Glutamatergic neuron (in vitro differentiated cells): ENCODE results near the gene HBG1. TPM values are rescaled to one million over a fixed set of nuclear protein-coding genes. Genes with fewer than 3 reads are reported as not detected.

Source experiments
- DNase-seq: peaks from one replicate; pipeline ENCODE4 v3.0.0; 2022
- H3K27ac Mint-ChIP-seq: one replicate; pipeline ENCODE4 v1.8.0; 2020; ENCODE audit warnings: mild to moderate bottlenecking, mixed read lengths, inconsistent platforms; ENCODE audit not compliant: unreplicated experiment
- H3K27me3 Mint-ChIP-seq: one replicate; pipeline ENCODE4 v1.8.0; 2020; ENCODE audit warnings: mild to moderate bottlenecking, moderate library complexity, mixed read lengths, inconsistent platforms; ENCODE audit not compliant: unreplicated experiment
- H3K36me3 Mint-ChIP-seq: one replicate; pipeline ENCODE4 v1.8.0; 2020; ENCODE audit warnings: mild to moderate bottlenecking, mixed read lengths, inconsistent platforms; ENCODE audit not compliant: unreplicated experiment
- H3K4me1 Mint-ChIP-seq: one replicate; pipeline ENCODE4 v1.8.0; 2020; ENCODE audit warnings: mild to moderate bottlenecking, low read depth, mixed read lengths, inconsistent platforms; ENCODE audit not compliant: unreplicated experiment
- H3K4me3 Mint-ChIP-seq: one replicate; pipeline ENCODE4 v1.8.0; 2020; ENCODE audit warnings: mild to moderate bottlenecking, mixed read lengths, inconsistent platforms; ENCODE audit not compliant: unreplicated experiment
- H3K9me3 Mint-ChIP-seq: one replicate; pipeline ENCODE4 v1.8.0; 2020; ENCODE audit warnings: mild to moderate bottlenecking, moderate library complexity, mixed read lengths, inconsistent platforms; ENCODE audit not compliant: unreplicated experiment
- total RNA-seq: library from RNA; stranded (reverse); fragmentation: NEBNext Ultra II Directional; extraction: Animal tissue kit (Norgen Biotek cat#: 25700); gene quantifications from one replicate; pipeline ENCODE4 v1.2.1, GENCODE V29; 2021; ENCODE audit not compliant: unreplicated experiment
- TF ChIP-seq, protein P1 (sequence below): fragments of 200-600 bp; sonication (generic); IDR thresholded peaks from one replicate; pipeline ENCODE4 v1.5.0; 2021; ENCODE audit not compliant: partially characterized antibody, unreplicated experiment

The HBG1 gene
- total RNA-seq, 1 donor from 2014 or later: not detected

DNA sequence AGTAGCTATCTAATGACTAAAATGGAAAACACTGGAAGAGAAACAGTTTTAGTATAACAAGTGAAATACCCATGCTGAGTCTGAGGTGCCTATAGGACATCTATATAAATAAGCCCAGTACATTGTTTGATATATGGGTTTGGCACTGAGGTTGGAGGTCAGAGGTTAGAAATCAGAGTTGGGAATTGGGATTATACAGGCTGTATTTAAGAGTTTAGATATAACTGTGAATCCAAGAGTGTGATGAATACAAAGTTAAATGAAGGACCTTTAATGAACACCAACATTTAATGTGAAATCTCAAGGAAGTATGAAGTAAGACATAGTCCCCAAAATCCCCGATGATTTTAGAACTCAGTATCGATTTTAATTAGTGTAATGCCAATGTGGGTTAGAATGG lies 12.2 kb downstream of the HBG1 start:
- Mint-ChIP-seq H3K4me1 (no peaks in the 10 kb centered on the region), H3K9me3 (no peaks in the 10 kb centered on the region), H3K27ac (no peak overlapping the region), H3K4me3 (no peak overlapping the region), H3K36me3 (no peaks in the 10 kb centered on the region), H3K27me3 (no peaks in the 10 kb centered on the region)
- DNase-seq: no peak
- TF ChIP-seq, protein P1, sequence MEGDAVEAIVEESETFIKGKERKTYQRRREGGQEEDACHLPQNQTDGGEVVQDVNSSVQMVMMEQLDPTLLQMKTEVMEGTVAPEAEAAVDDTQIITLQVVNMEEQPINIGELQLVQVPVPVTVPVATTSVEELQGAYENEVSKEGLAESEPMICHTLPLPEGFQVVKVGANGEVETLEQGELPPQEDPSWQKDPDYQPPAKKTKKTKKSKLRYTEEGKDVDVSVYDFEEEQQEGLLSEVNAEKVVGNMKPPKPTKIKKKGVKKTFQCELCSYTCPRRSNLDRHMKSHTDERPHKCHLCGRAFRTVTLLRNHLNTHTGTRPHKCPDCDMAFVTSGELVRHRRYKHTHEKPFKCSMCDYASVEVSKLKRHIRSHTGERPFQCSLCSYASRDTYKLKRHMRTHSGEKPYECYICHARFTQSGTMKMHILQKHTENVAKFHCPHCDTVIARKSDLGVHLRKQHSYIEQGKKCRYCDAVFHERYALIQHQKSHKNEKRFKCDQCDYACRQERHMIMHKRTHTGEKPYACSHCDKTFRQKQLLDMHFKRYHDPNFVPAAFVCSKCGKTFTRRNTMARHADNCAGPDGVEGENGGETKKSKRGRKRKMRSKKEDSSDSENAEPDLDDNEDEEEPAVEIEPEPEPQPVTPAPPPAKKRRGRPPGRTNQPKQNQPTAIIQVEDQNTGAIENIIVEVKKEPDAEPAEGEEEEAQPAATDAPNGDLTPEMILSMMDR: no peak

DNA sequence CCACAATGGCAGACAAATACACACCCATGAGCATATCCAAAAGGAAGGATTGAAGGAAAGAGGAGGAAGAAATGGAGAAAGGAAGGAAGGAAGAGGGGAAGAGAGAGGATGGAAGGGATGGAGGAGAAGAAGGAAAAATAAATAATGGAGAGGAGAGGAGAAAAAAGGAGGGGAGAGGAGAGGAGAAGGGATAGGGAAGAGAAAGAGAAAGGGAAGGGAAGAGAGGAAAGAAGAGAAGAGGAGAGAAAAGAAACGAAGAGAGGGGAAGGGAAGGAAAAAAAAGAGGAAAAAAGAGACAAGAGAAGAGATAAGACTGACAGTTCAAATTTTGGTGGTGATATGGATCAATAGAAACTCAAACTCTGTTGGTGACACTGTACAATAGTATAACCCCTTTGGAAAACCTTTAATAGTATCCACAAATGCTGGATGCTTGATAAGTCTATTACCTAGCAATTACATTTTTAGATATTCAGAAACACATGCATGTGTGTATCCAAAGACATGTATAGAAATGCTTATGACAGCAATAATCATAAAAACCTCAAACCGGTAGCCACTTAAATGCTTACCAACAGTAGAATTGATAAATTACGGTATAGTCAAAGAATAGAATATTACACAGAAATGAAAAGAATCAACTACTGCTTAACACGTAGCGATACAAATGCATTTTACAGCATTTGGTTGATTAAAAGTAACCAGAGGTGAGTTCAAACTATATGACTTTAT lies 14.1 kb downstream of the HBG1 start:
- no peak overlapping the region for H3K27ac Mint-ChIP-seq
- TF ChIP-seq, protein P1: no peak
- H3K4me3 Mint-ChIP-seq: no peak overlapping the region
- no peak for DNase-seq
- no peaks in the 10 kb centered on the region for H3K36me3 Mint-ChIP-seq
- H3K27me3 Mint-ChIP-seq: no peaks in the 10 kb centered on the region
- no peaks in the 10 kb centered on the region for H3K4me1 Mint-ChIP-seq
- no peaks in the 10 kb centered on the region for H3K9me3 Mint-ChIP-seq

DNA sequence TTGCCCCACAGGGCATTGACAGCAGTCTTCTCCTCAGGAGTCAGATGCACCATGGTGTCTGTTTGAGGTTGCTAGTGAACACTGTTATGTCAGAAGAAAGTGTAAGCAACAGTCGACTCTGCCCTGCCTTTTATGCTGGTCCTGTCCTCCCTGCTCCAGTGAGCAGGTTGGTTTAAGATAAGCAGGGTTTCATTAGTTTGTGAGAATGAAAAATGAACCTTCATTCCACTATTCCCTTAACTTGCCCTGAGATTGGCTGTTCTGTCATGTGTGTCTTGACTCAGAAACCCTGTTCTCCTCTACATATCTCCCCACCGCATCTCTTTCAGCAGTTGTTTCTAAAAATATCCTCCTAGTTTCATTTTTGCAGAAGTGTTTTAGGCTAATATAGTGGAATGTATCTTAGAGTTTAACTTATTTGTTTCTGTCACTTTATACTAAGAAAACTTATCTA lies 15.2 kb downstream of the HBG1 start, which contains the start of gene HBD:
Gene HBD (minus strand): TSS at position 103 of the 454 bp plus-strand sequence. CDS start 50 bp downstream, at position 53.
- TF ChIP-seq, protein P1: no peak
- Mint-ChIP-seq H3K36me3 (no peaks in the 10 kb centered on the region), H3K27ac (no peak within 1 kb of the TSS), H3K9me3 (no peaks in the 10 kb centered on the region), H3K4me1 (no peaks in the 10 kb centered on the region), H3K4me3 (no peak within 1 kb of the TSS), H3K27me3 (no peaks in the 10 kb centered on the region)
- no peak for DNase-seq

DNA sequence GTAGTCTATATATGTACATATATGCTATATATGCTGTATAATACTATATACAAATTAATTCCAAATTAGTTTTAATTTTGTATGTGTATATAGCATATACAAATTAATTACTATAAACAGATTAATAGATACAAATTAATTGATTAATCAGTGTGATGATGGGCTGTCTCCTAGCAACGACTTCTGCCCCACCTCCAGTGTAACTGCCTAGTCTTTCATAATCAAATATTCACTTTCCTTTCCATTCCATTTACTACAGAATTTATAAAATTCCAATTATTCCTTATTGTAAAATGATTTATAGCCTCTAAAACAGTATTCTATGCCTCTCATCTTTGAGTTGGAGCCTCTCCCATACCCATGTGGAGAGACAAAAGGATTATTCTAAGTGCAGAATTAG lies 16.4 kb downstream of the HBG1 start:
- TF ChIP-seq, protein P1: no peak
- Mint-ChIP-seq H3K36me3 (no peaks in the 10 kb centered on the region), H3K9me3 (no peaks in the 10 kb centered on the region), H3K4me1 (no peaks in the 10 kb centered on the region), H3K4me3 (no peak overlapping the region), H3K27me3 (no peaks in the 10 kb centered on the region), H3K27ac (no peak overlapping the region)
- no peak for DNase-seq

DNA sequence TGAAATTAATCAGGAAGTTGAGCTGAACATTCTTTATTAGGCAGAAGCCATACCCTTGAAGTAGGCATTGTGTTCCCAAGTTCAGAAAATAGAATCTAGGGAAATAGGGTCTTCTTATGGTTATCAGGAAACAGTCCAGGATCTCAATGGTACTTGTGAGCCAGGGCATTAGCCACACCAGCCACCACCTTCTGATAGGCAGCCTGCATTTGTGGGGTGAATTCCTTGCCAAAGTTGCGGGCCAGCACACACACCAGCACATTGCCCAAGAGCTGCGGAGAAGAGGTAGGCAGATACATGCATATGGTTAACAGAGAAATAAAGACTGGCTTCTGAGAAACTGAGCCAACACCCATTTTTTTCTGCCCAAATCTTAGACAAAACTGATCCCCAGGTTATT lies 16.8 kb downstream of the HBG1 start:
- H3K4me1 Mint-ChIP-seq: no peaks in the 10 kb centered on the region

More for the DNA sequence above, 16.8 kb downstream of the HBG1 start:
- Mint-ChIP-seq H3K4me3 (no peak overlapping the region), H3K27me3 (no peaks in the 10 kb centered on the region), H3K36me3 (no peaks in the 10 kb centered on the region), H3K27ac (no peak overlapping the region), H3K9me3 (no peaks in the 10 kb centered on the region)
- DNase-seq: no peak
- TF ChIP-seq, protein P1: no peak
